B cell (primary cell): Measurements from ENCODE around the gene NMNAT1. TPM values are rescaled to one million over a fixed set of nuclear protein-coding genes. Genes with fewer than 3 reads are reported as not detected.
"Not testable (repeated sequence)": the region's sequence is repeated elsewhere in the genome, so short reads cannot be mapped to it uniquely, and the experiment has no call there.

ENCODE experiments used
- ATAC-seq: fragments of 200-7000 bp; cut with Tn5 transposase; one replicate; pipeline ENCODE4 v1.10.0; 2021; ENCODE audit warnings: low read depth, mild to moderate bottlenecking, moderate number of reproducible peaks, moderate library complexity
- CTCF ChIA-PET: fragments of 350-600 bp; sonication (Branson Sonifier 250); formaldehyde crosslinking; loops from one replicate; lab custom pipeline; 2021; ENCODE audit warnings: antibody characterized with exemption, inconsistent platforms; lab: Charles Lee
- POLR2A ChIA-PET: fragments of 350-600 bp; sonication (Branson Sonifier 250); formaldehyde crosslinking; loops from one replicate; lab custom pipeline; 2021; ENCODE audit warnings: antibody characterized with exemption; lab: Charles Lee
- DNase-seq: peaks from one replicate; pipeline ENCODE4 v3.0.0; 2013
- H2AFZ ChIP-seq: 2 replicates; pipeline ENCODE4 v1.6.1; 2012; ENCODE audit warnings: mild to moderate bottlenecking, low read depth, low read length; ENCODE audit not compliant: insufficient read depth, poor library complexity, severe bottlenecking
- H3K27ac ChIP-seq, 2 donors: 1 replicate in 1 of 2; 2 replicates in 1 of 2; pipeline ENCODE4 v1.5.1; 2012 to 2013; ENCODE audit warnings: low read length in 2 of 2, mild to moderate bottlenecking in 2 of 2, moderate library complexity in 1 of 2
- H3K27me3 ChIP-seq, 4 experiments: fragments of 200-600 bp in 1 of 4; sonication (generic) in 1 of 4; replicated peaks in 1 of 4; 1 replicate in 2 of 4; 2 replicates in 2 of 4; pipeline versions ENCODE4 v1.6.1 to v1.7.0; 2013 to 2016; ENCODE audit warnings: low read length in 3 of 4, mild to moderate bottlenecking in 2 of 4, mixed read lengths in 1 of 4, moderate library complexity in 1 of 4; ENCODE audit not compliant: insufficient read depth in 4 of 4, control insufficient read depth in 3 of 4; ENCODE audit errors: control extremely low read depth in 1 of 4
- H3K36me3 ChIP-seq, 2 experiments: replicated peaks in 1 of 2; 1 replicate in 1 of 2; 2 replicates in 1 of 2; pipeline versions ENCODE4 v1.6.1 to v1.7.1; 2013; ENCODE audit warnings: low read length in 1 of 2; ENCODE audit not compliant: insufficient read depth in 2 of 2, control insufficient read depth in 1 of 2; ENCODE audit errors: control extremely low read depth in 1 of 2, extremely low read depth in 1 of 2
- H3K4me1 ChIP-seq, 2 donors: fragments of 200-600 bp in 1 of 2; sonication (generic) in 1 of 2; 1 replicate in 1 of 2; 2 replicates in 1 of 2; pipeline versions ENCODE4 v1.5.1 to v1.6.1; 2013 to 2017; ENCODE audit warnings: low read length in 2 of 2; ENCODE audit not compliant: control insufficient read depth in 2 of 2, insufficient read depth in 2 of 2
- H3K4me2 ChIP-seq: replicated peaks from 2 replicates; pipeline ENCODE3; 2012; ENCODE audit warnings: mild to moderate bottlenecking, low read depth, low read length; ENCODE audit not compliant: poor library complexity, severe bottlenecking
- H3K4me3 ChIP-seq, 5 experiments: fragments of 200-600 bp in 1 of 5; sonication (generic) in 1 of 5; 1 replicate in 3 of 5; 2 replicates in 2 of 5; pipeline versions ENCODE4 v1.5.1 to v1.7.0; 2011 to 2016; ENCODE audit warnings: low read length in 4 of 5, mild to moderate bottlenecking in 4 of 5, low read depth in 2 of 5, control low read depth in 1 of 5, moderate library complexity in 1 of 5; ENCODE audit not compliant: insufficient read depth in 1 of 5; ENCODE audit errors: control extremely low read depth in 1 of 5, extremely low read depth in 1 of 5
- H3K79me2 ChIP-seq: fragments of 200-600 bp; sonication (generic); one replicate; pipeline ENCODE4 v1.6.0; 2016; ENCODE audit warnings: low read length; ENCODE audit not compliant: control insufficient read depth, insufficient read depth
- H3K9ac ChIP-seq: fragments of 200-600 bp; sonication (generic); 2 replicates; pipeline ENCODE4 v1.6.1; 2017; ENCODE audit warnings: mild to moderate bottlenecking, low read length, moderate library complexity
- H3K9me3 ChIP-seq, 3 donors: one replicate each; pipeline versions ENCODE4 v1.6.1 to v1.7.1; 2013; ENCODE audit warnings: low read length in 2 of 3; ENCODE audit not compliant: control insufficient read depth in 2 of 3, insufficient read depth in 1 of 3; ENCODE audit errors: control extremely low read depth in 1 of 3
- H4K20me1 ChIP-seq: 2 replicates; pipeline ENCODE4 v1.6.0; 2012; ENCODE audit warnings: mild to moderate bottlenecking, low read length; ENCODE audit not compliant: insufficient read depth, control insufficient read depth, poor library complexity, severe bottlenecking
- H3K27ac Mint-ChIP-seq: one replicate; pipeline ENCODE4 v1.8.0; 2021; ENCODE audit warnings: mixed read lengths
- H3K27me3 Mint-ChIP-seq: one replicate; pipeline ENCODE4 v1.8.0; 2021; ENCODE audit warnings: mixed read lengths
- H3K4me1 Mint-ChIP-seq: one replicate; pipeline ENCODE4 v1.8.0; 2021; ENCODE audit warnings: mixed read lengths
- H3K4me3 Mint-ChIP-seq: one replicate; pipeline ENCODE4 v1.8.0; 2021; ENCODE audit warnings: mixed read lengths
- H3K9me3 Mint-ChIP-seq: one replicate; pipeline ENCODE4 v1.8.0; 2022; ENCODE audit warnings: mixed read lengths; ENCODE audit not compliant: insufficient read depth
- CTCF ChIP-seq: fragments of 200-600 bp; IDR thresholded peaks from one replicate; pipeline ENCODE4 v1.8.0; 2022; ENCODE audit warnings: antibody characterized with exemption, mild to moderate bottlenecking
- EZH2 ChIP-seq: IDR thresholded peaks from 2 replicates; pipeline ENCODE4 v1.6.1; 2012; ENCODE audit warnings: borderline replicate concordance, low read depth, mild to moderate bottlenecking, moderate library complexity, low read length; ENCODE audit not compliant: insufficient read depth, poor library complexity, severe bottlenecking
- WGBS: methylation state at CpG from one replicate; pipeline ENCODE4 v1.1.5; 2013; ENCODE audit warnings: missing lambda C conversion rate; ENCODE audit not compliant: insufficient coverage; 5-methylcytosine and 5-hydroxymethylcytosine counted together
- intact Hi-C: fragments of 100-400 bp; cut with micrococcal nuclease; formaldehyde crosslinking; loops from one replicate; pipeline ENCODE4 v1.10.0; 2022
- polyA plus RNA-seq: library from polyadenylated mRNA; depleted of rRNA; stranded (reverse); fragments of >200 nt; gene quantifications from 2 replicates; pipeline ENCODE4 v1.2.3, GENCODE V29; 2012
- total RNA-seq, 2 donors: library from RNA; stranded (reverse); fragments of 120-200 nt in 1 of 2; gene quantifications; 1 replicate in 1 of 2; 2 replicates in 1 of 2; pipeline versions ENCODE4 v1.2.3 to v1.2.4, GENCODE V29; 2013 to 2022

Gene NMNAT1
- total and polyA plus RNA-seq, 2 donors (not counting 1 experiment from before 2014, with no cell fraction given): 4.5 to 8.0 TPM

- ChIA-PET POLR2A (interaction anchor here (0.6 kb wide), 1 partner anchor 82 kb away, joined by 3 read pairs; no protein-coding TSS in a partner anchor), CTCF (no interaction called here)
- Histone ChIP-seq H3K4me2 (no peak overlapping the region), H3K27me3 (no peaks in the 10 kb centered on the region), H4K20me1 (no peaks in the 10 kb centered on the region), H2AFZ (no peak overlapping the region), H3K36me3 (no peaks in the 10 kb centered on the region), H3K4me3 (no peak overlapping the region), H3K9me3 (peaks cover 0 to 4% (median 0%) of the 10 kb centered on the region in 3 donors), H3K79me2 (no peaks in the 10 kb centered on the region), H3K4me1 (no peaks in the 10 kb centered on the region), H3K9ac (no peak overlapping the region), H3K27ac (no peak overlapping the region)
- ATAC-seq (no peak), DNase-seq (no peak)
- Mint-ChIP-seq H3K27ac (no peak overlapping the region), H3K4me3 (no peak overlapping the region), H3K27me3 (no peaks in the 10 kb centered on the region), H3K4me1 (no peaks in the 10 kb centered on the region), H3K9me3 (no peaks in the 10 kb centered on the region)
- no CpG with 5 or more reads among the region's 2 CpGs for WGBS
- TF ChIP-seq CTCF: no peak
- TF ChIP-seq EZH2: no peak
- intact Hi-C loops: no loop called here
Observed at GRCh38 chr1:10025354-10025753, 82.1 kb downstream of the NMNAT1 start.

GRCh38 chr1:10027027-10027426 is 83.8 kb downstream of the NMNAT1 start:
- H3K27ac ChIP-seq: no peak overlapping the region
- no peaks in the 10 kb centered on the region for H3K4me1 Mint-ChIP-seq
- DNase-seq (no peak), ATAC-seq (no peak)
- no peaks in the 10 kb centered on the region for H3K79me2 ChIP-seq
- H3K4me3 ChIP-seq: no peak overlapping the region
- H3K9me3 Mint-ChIP-seq: no peaks in the 10 kb centered on the region
- H3K27ac Mint-ChIP-seq: no peak overlapping the region
- intact Hi-C loops: no loop called here
- H3K27me3 Mint-ChIP-seq: no peaks in the 10 kb centered on the region
- no peak overlapping the region for H2AFZ ChIP-seq
- CTCF ChIA-PET: interaction anchor here (0.6 kb wide), 2 partner anchors 104 to 199 kb away, joined by 3 to 4 read pairs; no protein-coding TSS in a partner anchor
- no peak for TF ChIP-seq CTCF
- TF ChIP-seq EZH2: no peak
- POLR2A ChIA-PET: no interaction called here
- no peak overlapping the region for H3K4me3 Mint-ChIP-seq
- H3K27me3 ChIP-seq: no peaks in the 10 kb centered on the region
- no peaks in the 10 kb centered on the region for H3K36me3 ChIP-seq
- H3K9me3 ChIP-seq: peaks cover 0 to 4% (median 0%) of the 10 kb centered on the region in 3 donors
- peaks cover 0 to 1% of the 10 kb centered on the region in 2 donors for H3K4me1 ChIP-seq
- H3K9ac ChIP-seq: no peak overlapping the region
- H3K4me2 ChIP-seq: no peak overlapping the region
- H4K20me1 ChIP-seq: no peaks in the 10 kb centered on the region

GRCh38 chr1:10028956-10029500 is 85.8 kb downstream of the NMNAT1 start:
- H3K9me3 Mint-ChIP-seq, H3K27ac ChIP-seq, ATAC-seq, H2AFZ ChIP-seq, H3K27me3 Mint-ChIP-seq, POLR2A ChIA-PET, H3K9me3 ChIP-seq, H3K27me3 ChIP-seq, H3K4me2 ChIP-seq, intact Hi-C loops, H3K27ac Mint-ChIP-seq, DNase-seq, H3K9ac ChIP-seq, H3K36me3 ChIP-seq, H4K20me1 ChIP-seq, H3K4me3 ChIP-seq, H3K4me3 Mint-ChIP-seq: not testable (repeated sequence)
- H3K4me1 Mint-ChIP-seq: peaks cover 16% of the 10 kb centered on the region
- H3K4me1 ChIP-seq: peaks cover 11 to 13% of the 10 kb centered on the region in 2 donors
- WGBS: 93% methylated on average over 19 of the region's 24 CpGs
- peaks cover 13% of the 10 kb centered on the region for H3K79me2 ChIP-seq
- CTCF ChIA-PET: interaction anchor here (0.6 kb wide), 1 partner anchor 73 kb away, joined by 4 read pairs; no protein-coding TSS in a partner anchor
